T47D (cell line): ENCODE data around the gene PRRC2A.

Experiments
- DNase-seq, 2 experiments: peaks; one replicate each; pipeline versions ENCODE4 v3.0.0 to v3.0.0-alpha.2; 2011 to 2012; ENCODE audit warnings: low read depth in 1 of 2, low spot score in 1 of 2
- JUND ChIP-seq: IDR thresholded peaks from 2 replicates; pipeline ENCODE4 v1.6.1; 2012; ENCODE audit warnings: low read depth
- in situ Hi-C: cut with HindIII; loops from 2 replicates; pipeline ENCODE4 v1.10.0; 2016; ENCODE audit warnings: low sequenced_read_pairs, low pct_unique_long_range_greater_than_20kb

The PRRC2A gene

GRCh38 chr6:31662124-31662723 is 41.7 kb downstream of the PRRC2A start:
- in situ Hi-C loops, result no loop called here
- TF ChIP-seq JUND, result no peak
- DNase-seq, result no peak

GRCh38 chr6:31663126-31663960 is 42.8 kb downstream of the PRRC2A start:
- in situ Hi-C loops, result no loop called here
- DNase-seq, result no peak
- TF ChIP-seq JUND, result no peak

- no peak for TF ChIP-seq JUND
- in situ Hi-C loops, result no loop called here
- no peak for DNase-seq
These were observed 43.7 kb downstream of the PRRC2A start for GRCh38 chr6:31663961-31664789.

GRCh38 chr6:31664790-31665500 is 44.4 kb downstream of the PRRC2A start, which contains the start of gene GPANK1:
TSS of gene GPANK1 (minus strand) at chr6:31664997. CDS start at chr6:31664478, 519 bp downstream.
- peak; percentile 71 to 92 for DNase-seq
- TF ChIP-seq JUND, result no peak
- in situ Hi-C loops, result no loop called here

GRCh38 chr6:31665501-31666336 is 45.2 kb downstream of the PRRC2A start, which contains the start of gene CSNK2B:
TSS of gene CSNK2B (plus strand) at chr6:31666080. CDS start at chr6:31666832, 752 bp downstream.
- no peak for TF ChIP-seq JUND
- DNase-seq, result peak; percentile 96 to 99
- in situ Hi-C loops, result no loop called here

- no peak for TF ChIP-seq JUND
- in situ Hi-C loops, result no loop called here
- DNase-seq, result no peak
These were observed 45.9 kb downstream of the PRRC2A start for GRCh38 chr6:31666337-31666965.

- in situ Hi-C loops, result no loop called here
- DNase-seq, result no peak
- no peak for TF ChIP-seq JUND
These were observed 49.2 kb downstream of the PRRC2A start, which contains the start of gene LY6G5B for GRCh38 chr6:31669676-31670075. TSS of gene LY6G5B (plus strand) at chr6:31669976. CDS start at chr6:31670951, 975 bp downstream.

- TF ChIP-seq JUND, result no peak
- no peak for DNase-seq
- in situ Hi-C loops, result no loop called here
These were observed 55.9 kb downstream of the PRRC2A start for GRCh38 chr6:31676322-31676903.

GRCh38 chr6:31676904-31677303 is 56.4 kb downstream of the PRRC2A start:
- DNase-seq, result no peak
- in situ Hi-C loops, result no loop called here
- TF ChIP-seq JUND, result no peak

- TF ChIP-seq JUND, result no peak
- no peak for DNase-seq
- in situ Hi-C loops, result no loop called here
These were observed 57.4 kb downstream of the PRRC2A start for GRCh38 chr6:31677955-31678354.
